Measurements from ENCODE around the gene JCHAIN.

DNA sequence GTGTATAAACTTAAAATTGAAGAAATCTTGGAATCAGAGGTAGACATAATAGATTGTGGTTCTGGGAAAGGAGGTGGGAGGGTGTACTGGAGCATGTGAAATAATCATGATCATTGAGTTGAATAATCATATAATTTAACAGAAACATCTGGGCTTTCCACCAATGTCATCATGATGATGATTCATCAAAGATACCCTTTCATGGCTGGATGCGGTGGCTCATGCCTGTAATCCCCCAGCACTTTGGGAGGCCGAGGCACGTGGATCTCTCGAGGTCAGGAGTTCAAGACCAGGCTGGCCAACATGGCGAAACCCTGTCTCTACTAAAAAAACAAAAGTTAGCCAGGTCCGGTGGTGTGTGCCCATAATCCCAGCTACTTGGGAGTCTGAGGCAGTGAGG is 48.8 kb upstream of the JCHAIN start:
- TF ChIP-seq HDAC2 (IDR thresholded peaks at IDR 0.05) (no peak), SMC3 (IDR thresholded peaks at IDR 0.05) (no peak), RAD21 (conservative IDR thresholded peaks at IDR 0.05 in 1 of 2, IDR thresholded peaks at IDR 0.05 in 1 of 2) (no peak)
- TF ChIP-seq, protein P1, sequence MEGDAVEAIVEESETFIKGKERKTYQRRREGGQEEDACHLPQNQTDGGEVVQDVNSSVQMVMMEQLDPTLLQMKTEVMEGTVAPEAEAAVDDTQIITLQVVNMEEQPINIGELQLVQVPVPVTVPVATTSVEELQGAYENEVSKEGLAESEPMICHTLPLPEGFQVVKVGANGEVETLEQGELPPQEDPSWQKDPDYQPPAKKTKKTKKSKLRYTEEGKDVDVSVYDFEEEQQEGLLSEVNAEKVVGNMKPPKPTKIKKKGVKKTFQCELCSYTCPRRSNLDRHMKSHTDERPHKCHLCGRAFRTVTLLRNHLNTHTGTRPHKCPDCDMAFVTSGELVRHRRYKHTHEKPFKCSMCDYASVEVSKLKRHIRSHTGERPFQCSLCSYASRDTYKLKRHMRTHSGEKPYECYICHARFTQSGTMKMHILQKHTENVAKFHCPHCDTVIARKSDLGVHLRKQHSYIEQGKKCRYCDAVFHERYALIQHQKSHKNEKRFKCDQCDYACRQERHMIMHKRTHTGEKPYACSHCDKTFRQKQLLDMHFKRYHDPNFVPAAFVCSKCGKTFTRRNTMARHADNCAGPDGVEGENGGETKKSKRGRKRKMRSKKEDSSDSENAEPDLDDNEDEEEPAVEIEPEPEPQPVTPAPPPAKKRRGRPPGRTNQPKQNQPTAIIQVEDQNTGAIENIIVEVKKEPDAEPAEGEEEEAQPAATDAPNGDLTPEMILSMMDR (IDR thresholded peaks at IDR 0.05), result no peak

All from A549 (cell line).